H9 (cell line): ENCODE data around the gene SACM1L. TPM values are rescaled to one million over a fixed set of nuclear protein-coding genes. Genes with fewer than 3 reads are reported as not detected.

Source experiments
- DNase-seq: peaks from one replicate; pipeline ENCODE4 v3.0.0-alpha.2; 2017
- H2AFZ ChIP-seq: one replicate; pipeline ENCODE4 v1.6.1; 2013; ENCODE audit warnings: mild to moderate bottlenecking, low read length, control low read depth, moderate library complexity
- H2AK5ac ChIP-seq: 2 replicates; pipeline ENCODE4 v1.6.1; 2013; ENCODE audit warnings: low read length, control low read depth, mixed read lengths; ENCODE audit not compliant: insufficient read length
- H2BK120ac ChIP-seq: one replicate; pipeline ENCODE4 v1.6.1; 2013; ENCODE audit warnings: low read depth, mild to moderate bottlenecking, low read length, control low read depth, inconsistent platforms; ENCODE audit not compliant: poor library complexity, severe bottlenecking
- H2BK12ac ChIP-seq: 2 replicates; pipeline ENCODE4 v1.6.1; 2013; ENCODE audit warnings: low read length, control low read depth, mixed read lengths, low read depth; ENCODE audit not compliant: insufficient read length
- H2BK15ac ChIP-seq: 2 replicates; pipeline ENCODE4 v1.6.1; 2013; ENCODE audit warnings: low read depth, low read length, control low read depth
- H2BK20ac ChIP-seq: one replicate; pipeline ENCODE4 v1.6.1; 2013; ENCODE audit warnings: low read depth, mild to moderate bottlenecking, low read length, control low read depth, inconsistent platforms; ENCODE audit not compliant: poor library complexity, severe bottlenecking
- H2BK5ac ChIP-seq: 2 replicates; pipeline ENCODE4 v1.6.1; 2013; ENCODE audit warnings: low read length, control low read depth, mixed read lengths; ENCODE audit not compliant: insufficient read length
- H3K14ac ChIP-seq: 2 replicates; pipeline ENCODE4 v1.6.1; 2013; ENCODE audit warnings: low read length, control low read depth; ENCODE audit not compliant: insufficient read depth
- H3K18ac ChIP-seq: 2 replicates; pipeline ENCODE4 v1.6.1; 2013; ENCODE audit warnings: low read depth, mild to moderate bottlenecking, mixed read lengths, low read length, control low read depth; ENCODE audit not compliant: insufficient read length
- H3K23ac ChIP-seq: 2 replicates; pipeline ENCODE4 v1.6.1; 2013; ENCODE audit warnings: low read length, control low read depth, mixed read lengths, low read depth; ENCODE audit not compliant: insufficient read length
- H3K23me2 ChIP-seq: 2 replicates; pipeline ENCODE4 v1.6.1; 2013; ENCODE audit warnings: low read depth, mild to moderate bottlenecking, mixed read lengths, low read length, control low read depth; ENCODE audit not compliant: insufficient read length, poor library complexity, severe bottlenecking
- H3K27ac ChIP-seq: 2 replicates; pipeline ENCODE4 v1.5.1; 2013; ENCODE audit warnings: low read length, control low read depth, mixed read lengths, low read depth; ENCODE audit not compliant: insufficient read length
- H3K27me3 ChIP-seq: 2 replicates; pipeline ENCODE4 v1.6.1; 2013; ENCODE audit warnings: low read length, control low read depth, inconsistent platforms; ENCODE audit not compliant: insufficient read depth
- H3K4ac ChIP-seq: 2 replicates; pipeline ENCODE4 v1.6.1; 2013; ENCODE audit warnings: low read depth, mild to moderate bottlenecking, control low read depth, inconsistent platforms, low read length, moderate library complexity
- H3K4me1 ChIP-seq: 2 replicates; pipeline ENCODE4 v1.6.1; 2013; ENCODE audit warnings: low read length, control low read depth, inconsistent platforms; ENCODE audit not compliant: insufficient read depth
- H3K4me2 ChIP-seq: 2 replicates; pipeline ENCODE4 v1.6.1; 2013; ENCODE audit warnings: low read length, control low read depth, mixed read lengths; ENCODE audit not compliant: insufficient read length, insufficient read depth
- H3K56ac ChIP-seq: 2 replicates; pipeline ENCODE4 v1.6.1; 2013; ENCODE audit warnings: low read depth, mild to moderate bottlenecking, mixed read lengths, low read length, control low read depth; ENCODE audit not compliant: insufficient read length
- H3K79me1 ChIP-seq: 2 replicates; pipeline ENCODE4 v1.6.1; 2013; ENCODE audit warnings: low read depth, mild to moderate bottlenecking, moderate library complexity, low read length, control low read depth, inconsistent platforms; ENCODE audit not compliant: insufficient read depth, poor library complexity, severe bottlenecking
- H3K79me2 ChIP-seq: 2 replicates; pipeline ENCODE4 v1.6.1; 2013; ENCODE audit warnings: low read length, control low read depth, inconsistent platforms; ENCODE audit not compliant: insufficient read depth
- H3K9ac ChIP-seq: 2 replicates; pipeline ENCODE4 v1.6.1; 2013; ENCODE audit warnings: low read length, control low read depth, mixed read lengths; ENCODE audit not compliant: insufficient read length; ENCODE audit errors: extremely low read depth
- H3K9me3 ChIP-seq: one replicate; pipeline ENCODE4 v1.6.1; 2013; ENCODE audit warnings: low read depth, low read length, inconsistent platforms; ENCODE audit not compliant: control insufficient read depth
- H3T11ph ChIP-seq: one replicate; pipeline ENCODE4 v1.6.1; 2013; ENCODE audit warnings: mild to moderate bottlenecking, low read length, control low read depth, inconsistent platforms
- H4K20me1 ChIP-seq: one replicate; pipeline ENCODE4 v1.6.1; 2013; ENCODE audit not compliant: control insufficient read depth, insufficient read length, insufficient read depth
- H4K5ac ChIP-seq: 2 replicates; pipeline ENCODE4 v1.6.1; 2013; ENCODE audit warnings: low read depth, mild to moderate bottlenecking, mixed read lengths, low read length, control low read depth; ENCODE audit not compliant: insufficient read length
- H4K8ac ChIP-seq: replicated peaks from 2 replicates; pipeline ENCODE4 v1.6.1; 2013; ENCODE audit warnings: low read length, control low read depth, mixed read lengths, low read depth; ENCODE audit not compliant: insufficient read length
- H4K91ac ChIP-seq: 2 replicates; pipeline ENCODE4 v1.6.1; 2013; ENCODE audit warnings: low read depth, mild to moderate bottlenecking, moderate library complexity, mixed read lengths, low read length, control low read depth; ENCODE audit not compliant: insufficient read length
- H3K27ac Mint-ChIP-seq, 3 experiments: 2 replicates in 2 of 3; 3 replicates in 1 of 3; pipeline ENCODE4 v1.8.0; 2020 to 2021; ENCODE audit warnings: mixed read lengths in 3 of 3, mild to moderate bottlenecking in 1 of 3, moderate library complexity in 1 of 3
- H3K27me3 Mint-ChIP-seq: 2 replicates; pipeline ENCODE4 v1.8.0; 2021; ENCODE audit warnings: low read depth, mild to moderate bottlenecking, moderate library complexity, mixed read lengths
- H3K36me3 Mint-ChIP-seq, 3 experiments: 2 replicates in 2 of 3; 3 replicates in 1 of 3; pipeline ENCODE4 v1.8.0; 2020 to 2021; ENCODE audit warnings: low read depth in 3 of 3, mixed read lengths in 3 of 3; ENCODE audit not compliant: insufficient read depth in 1 of 3
- H3K4me1 Mint-ChIP-seq, 2 experiments: 2 replicates each; pipeline ENCODE4 v1.8.0; 2020; ENCODE audit warnings: mixed read lengths in 2 of 2
- H3K4me3 Mint-ChIP-seq, 2 experiments: 2 replicates in 1 of 2; 3 replicates in 1 of 2; pipeline ENCODE4 v1.8.0; 2020 to 2021; ENCODE audit warnings: mild to moderate bottlenecking in 2 of 2, mixed read lengths in 2 of 2, moderate library complexity in 1 of 2
- H3K9me3 Mint-ChIP-seq, 2 experiments: 2 replicates in 1 of 2; 3 replicates in 1 of 2; pipeline ENCODE4 v1.8.0; 2020; ENCODE audit warnings: mild to moderate bottlenecking in 2 of 2, mixed read lengths in 2 of 2, moderate library complexity in 1 of 2
- CTCF ChIP-seq: fragments of 200-600 bp; sonication (generic); conservative IDR thresholded peaks from 3 replicates; pipeline ENCODE4 v1.8.0; 2021; ENCODE audit warnings: antibody characterized with exemption, mild to moderate bottlenecking
- WGBS: extraction: QIAGEN DNeasy Blood & Tissue Kit; methylation state at CpG from one replicate; pipeline ENCODE4 v1.1.7; 2013; ENCODE audit warnings: missing lambda C conversion rate, low lambda C conversion rate, mixed read lengths; ENCODE audit not compliant: insufficient read length; ENCODE audit errors: extremely low coverage; 5-methylcytosine and 5-hydroxymethylcytosine counted together
- total RNA-seq: library from RNA; stranded (reverse); gene quantifications from 2 replicates; pipeline ENCODE4 v1.2.1, GENCODE V29; 2021

SACM1L gene
- total RNA-seq, 1 experiment from 2014 or later: 52.8 TPM

- Histone ChIP-seq H2AK5ac (no peak overlapping the region), H2BK20ac (no peak overlapping the region), H4K5ac (no peak overlapping the region), H3K4me2 (no peak overlapping the region), H3K23me2 (peaks cover 6% of the 10 kb centered on the region), H4K91ac (no peak overlapping the region), H3K27ac (no peak overlapping the region), H3K23ac (no peak overlapping the region), H2BK120ac (no peak overlapping the region), H3K4ac (no peak overlapping the region), H3K27me3 (no peaks in the 10 kb centered on the region), H2BK5ac (no peak overlapping the region), H3K79me1 (peaks cover 5% of the 10 kb centered on the region), H3K9ac (no peak overlapping the region), H3K4me1 (peaks cover 3% of the 10 kb centered on the region; the same call in 1 of the 2 replicates), H3T11ph (no peak overlapping the region), H4K20me1 (no peaks in the 10 kb centered on the region), H2AFZ (no peak overlapping the region), H3K14ac (no peak overlapping the region), H2BK15ac (no peak overlapping the region), H3K79me2 (peaks cover 46% of the 10 kb centered on the region), H3K9me3 (no peaks in the 10 kb centered on the region), H4K8ac (no peak overlapping the region), H2BK12ac (no peak overlapping the region), H3K56ac (no peak overlapping the region), H3K18ac (no peak overlapping the region)
- Mint-ChIP-seq H3K9me3 (peaks cover 2 to 4% of the 10 kb centered on the region in 2 experiments; a peak in 3 of 5 replicates), H3K4me1 (peaks cover 47 to 49% of the 10 kb centered on the region in 2 experiments), H3K27me3 (peaks cover 3% of the 10 kb centered on the region), H3K4me3 (peak overlapping the region; percentile 2 to 7; a peak in 3 of 5 replicates), H3K27ac (peak overlapping the region; percentile 33 to 42 (median 35); a peak in 4 of 7 replicates), H3K36me3 (peaks cover 16 to 30% (median 25%) of the 10 kb centered on the region in 3 experiments)
- no peak for DNase-seq
- no CpG with 5 or more reads among the region's 2 CpGs for whole genome bisulfite sequencing
- no peak for TF ChIP-seq CTCF
Observed at GRCh38 chr3:45691842-45692241, 2.6 kb downstream of the SACM1L start.
